Caco-2 (cell line): Measurements from ENCODE around the gene PNMT. TPM values are rescaled to one million over a fixed set of nuclear protein-coding genes. Genes with fewer than 3 reads are reported as not detected.

Experiments
- BruUV-seq: library from RNA; stranded (reverse); fragments of 400-500 nt; replicated peaks from 2 replicates; lab custom pipeline; 2021; lab: Mats Ljungman, UMichigan
- CTCF ChIA-PET: fragments of 300-600 bp; sonication (Branson Sonifier 250); formaldehyde crosslinking; loops from one replicate; lab custom pipeline; 2022; ENCODE audit warnings: antibody characterized with exemption; lab: Charles Lee
- POLR2A ChIA-PET: fragments of 300-600 bp; sonication (Branson Sonifier 250); formaldehyde crosslinking; loops from one replicate; lab custom pipeline; 2022; ENCODE audit warnings: antibody characterized with exemption; lab: Charles Lee
- DNase-seq, 2 experiments: peaks; one replicate each; pipeline versions ENCODE4 v3.0.0 to v3.0.0-alpha.2; 2020 to 2022
- H3K27me3 ChIP-seq: replicated peaks from 2 replicates; pipeline ENCODE4 v1.6.0; 2011; ENCODE audit warnings: low read length; ENCODE audit not compliant: control insufficient read depth, insufficient read depth
- H3K36me3 ChIP-seq: 2 replicates; pipeline ENCODE4 v1.5.1; 2011; ENCODE audit warnings: low read length; ENCODE audit not compliant: control insufficient read depth, insufficient read depth
- H3K4me1 ChIP-seq: fragments of 250-450 bp; sonication (Bioruptor Pico); 2 replicates; pipeline ENCODE4 v1.5.1; 2020; ENCODE audit warnings: mild to moderate bottlenecking
- H3K4me3 ChIP-seq: 2 replicates; pipeline ENCODE4 v1.5.1; 2011; ENCODE audit warnings: low read depth, mild to moderate bottlenecking, control low read depth, low read length
- H3K9me3 ChIP-seq: fragments of 250-450 bp; sonication (Bioruptor Pico); 2 replicates; pipeline ENCODE4 v1.5.1; 2020; ENCODE audit warnings: mild to moderate bottlenecking, moderate library complexity
- H3K27ac Mint-ChIP-seq: one replicate; pipeline ENCODE4 v1.8.0; 2022; ENCODE audit warnings: mixed read lengths; ENCODE audit not compliant: unreplicated experiment
- H3K27me3 Mint-ChIP-seq: one replicate; pipeline ENCODE4 v1.8.0; 2022; ENCODE audit warnings: mixed read lengths; ENCODE audit not compliant: insufficient read depth, unreplicated experiment
- H3K36me3 Mint-ChIP-seq: one replicate; pipeline ENCODE4 v1.8.0; 2022; ENCODE audit warnings: mild to moderate bottlenecking, mixed read lengths; ENCODE audit not compliant: insufficient read depth, unreplicated experiment
- H3K4me1 Mint-ChIP-seq: one replicate; pipeline ENCODE4 v1.8.0; 2022; ENCODE audit warnings: low read depth, mixed read lengths; ENCODE audit not compliant: unreplicated experiment
- H3K4me3 Mint-ChIP-seq: one replicate; pipeline ENCODE4 v1.8.0; 2022; ENCODE audit warnings: mild to moderate bottlenecking, moderate library complexity, mixed read lengths; ENCODE audit not compliant: unreplicated experiment
- H3K9me3 Mint-ChIP-seq: one replicate; pipeline ENCODE4 v1.8.0; 2022; ENCODE audit warnings: mixed read lengths; ENCODE audit not compliant: unreplicated experiment
- intact Hi-C: fragments of 100-400 bp; cut with micrococcal nuclease; formaldehyde crosslinking; loops from one replicate; pipeline ENCODE4 v1.10.0; 2022; ENCODE audit not compliant: unreplicated experiment
- total RNA-seq: library from RNA; stranded (reverse); gene quantifications from 2 replicates; pipeline ENCODE4 v1.2.3, GENCODE V29; 2022
- TF ChIP-seq, protein P1 (sequence below), 2 experiments: fragments of 200-600 bp in 1 of 2; IDR thresholded peaks; 1 replicate in 1 of 2; 2 replicates in 1 of 2; pipeline versions ENCODE4 v1.5.1 to v1.8.0; 2011 to 2022; ENCODE audit warnings: antibody characterized with exemption in 1 of 2, control low read depth in 1 of 2, inconsistent platforms in 1 of 2, low read depth in 1 of 2, low read length in 1 of 2, mild to moderate bottlenecking in 1 of 2, moderate library complexity in 1 of 2; ENCODE audit not compliant: insufficient read depth in 1 of 2, severe bottlenecking in 1 of 2, unreplicated experiment in 1 of 2

The PNMT gene
- total RNA-seq, 1 experiment from 2014 or later = not detected

DNA sequence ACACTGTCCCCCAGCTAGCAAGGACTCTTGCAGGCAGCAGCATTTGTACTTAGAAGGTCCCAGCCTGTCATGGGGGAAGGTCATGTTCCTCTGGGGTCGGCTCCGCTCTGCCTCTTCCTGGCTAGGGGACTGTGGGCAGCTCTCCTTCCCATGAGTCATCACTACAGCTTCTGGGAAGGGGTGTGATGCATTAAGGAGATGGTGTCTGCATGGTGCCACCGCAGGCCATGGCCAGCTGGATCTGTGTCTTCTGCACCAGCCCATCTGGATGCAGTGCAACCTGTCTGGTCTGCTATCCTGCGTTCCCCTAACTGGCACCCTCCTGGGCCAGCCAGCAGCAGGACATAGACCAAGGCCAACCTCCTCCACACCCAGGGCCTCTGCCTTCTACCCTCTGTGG is 25.0 kb upstream of the PNMT start:
- no peak overlapping the region for H3K4me3 ChIP-seq
- no peak for DNase-seq
- ChIA-PET CTCF (interaction anchor here (1.0 to 1.6 kb wide), 2 partner anchors 11 to 14 kb away, joined by 4 read pairs; no protein-coding TSS in a partner anchor), POLR2A (no interaction called here)
- H3K27me3 ChIP-seq = no peaks in the 10 kb centered on the region
- no peaks in the 10 kb centered on the region for H3K9me3 ChIP-seq
- no peaks in the 10 kb centered on the region for H3K36me3 Mint-ChIP-seq
- TF ChIP-seq, protein P1, sequence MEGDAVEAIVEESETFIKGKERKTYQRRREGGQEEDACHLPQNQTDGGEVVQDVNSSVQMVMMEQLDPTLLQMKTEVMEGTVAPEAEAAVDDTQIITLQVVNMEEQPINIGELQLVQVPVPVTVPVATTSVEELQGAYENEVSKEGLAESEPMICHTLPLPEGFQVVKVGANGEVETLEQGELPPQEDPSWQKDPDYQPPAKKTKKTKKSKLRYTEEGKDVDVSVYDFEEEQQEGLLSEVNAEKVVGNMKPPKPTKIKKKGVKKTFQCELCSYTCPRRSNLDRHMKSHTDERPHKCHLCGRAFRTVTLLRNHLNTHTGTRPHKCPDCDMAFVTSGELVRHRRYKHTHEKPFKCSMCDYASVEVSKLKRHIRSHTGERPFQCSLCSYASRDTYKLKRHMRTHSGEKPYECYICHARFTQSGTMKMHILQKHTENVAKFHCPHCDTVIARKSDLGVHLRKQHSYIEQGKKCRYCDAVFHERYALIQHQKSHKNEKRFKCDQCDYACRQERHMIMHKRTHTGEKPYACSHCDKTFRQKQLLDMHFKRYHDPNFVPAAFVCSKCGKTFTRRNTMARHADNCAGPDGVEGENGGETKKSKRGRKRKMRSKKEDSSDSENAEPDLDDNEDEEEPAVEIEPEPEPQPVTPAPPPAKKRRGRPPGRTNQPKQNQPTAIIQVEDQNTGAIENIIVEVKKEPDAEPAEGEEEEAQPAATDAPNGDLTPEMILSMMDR (IDR thresholded peaks at IDR 0.05; ENCODE audit: insufficient read depth in 1 of 2, low read depth in 1 of 2, low read length in 1 of 2, severe bottlenecking in 1 of 2, unreplicated experiment in 1 of 2) = no peak
- H3K27me3 Mint-ChIP-seq = no peaks in the 10 kb centered on the region
- no peaks in the 10 kb centered on the region for H3K36me3 ChIP-seq
- no peaks in the 10 kb centered on the region for H3K9me3 Mint-ChIP-seq
- H3K4me3 Mint-ChIP-seq = no peak overlapping the region
- no peak overlapping the region for H3K27ac Mint-ChIP-seq
- no peaks in the 10 kb centered on the region for H3K4me1 ChIP-seq
- intact Hi-C loops = no loop called here
- H3K4me1 Mint-ChIP-seq = peaks cover 4% of the 10 kb centered on the region
- BruUV-seq = no TSS peak

DNA sequence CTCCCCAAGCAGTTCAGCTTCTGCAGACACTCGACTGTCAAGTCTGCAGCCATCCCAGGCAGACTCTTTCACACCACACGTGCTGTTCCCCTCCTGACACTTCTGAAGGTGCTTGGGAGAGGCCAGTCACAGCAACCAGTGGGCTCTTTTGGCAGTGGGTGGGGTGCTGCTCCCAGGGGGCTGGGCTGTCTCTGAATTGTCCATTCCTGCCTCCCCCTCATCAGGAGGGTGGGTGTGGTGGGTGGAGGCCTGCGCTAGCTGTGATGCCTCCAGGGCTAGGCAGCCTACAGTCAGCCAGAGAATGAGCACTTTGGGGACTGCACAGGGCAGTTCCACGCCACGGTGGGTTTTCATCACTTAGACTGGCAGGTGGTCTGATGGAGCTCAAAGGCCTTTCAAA is 21.0 kb upstream of the PNMT start:
- peaks cover 4% of the 10 kb centered on the region; the same call in 1 of the 2 replicates for H3K4me1 ChIP-seq
- Mint-ChIP-seq H3K9me3 (no peaks in the 10 kb centered on the region), H3K27me3 (no peaks in the 10 kb centered on the region), H3K4me1 (peaks cover 7% of the 10 kb centered on the region), H3K27ac (no peak overlapping the region), H3K36me3 (peaks cover 1% of the 10 kb centered on the region), H3K4me3 (no peak overlapping the region)
- ChIA-PET POLR2A (no interaction called here), CTCF (interaction anchor here (1.5 to 2.0 kb wide), 2 partner anchors 24 to 25 kb away, joined by 5 read pairs; no protein-coding TSS in a partner anchor)
- intact Hi-C loops = no loop called here
- no peak overlapping the region for H3K4me3 ChIP-seq
- H3K9me3 ChIP-seq = no peaks in the 10 kb centered on the region
- DNase-seq = no peak
- TF ChIP-seq, protein P1 (IDR thresholded peaks at IDR 0.05; ENCODE audit: insufficient read depth in 1 of 2, low read depth in 1 of 2, low read length in 1 of 2, severe bottlenecking in 1 of 2, unreplicated experiment in 1 of 2) = no peak
- H3K36me3 ChIP-seq = no peaks in the 10 kb centered on the region
- no TSS peak for BruUV-seq
- H3K27me3 ChIP-seq = no peaks in the 10 kb centered on the region

DNA sequence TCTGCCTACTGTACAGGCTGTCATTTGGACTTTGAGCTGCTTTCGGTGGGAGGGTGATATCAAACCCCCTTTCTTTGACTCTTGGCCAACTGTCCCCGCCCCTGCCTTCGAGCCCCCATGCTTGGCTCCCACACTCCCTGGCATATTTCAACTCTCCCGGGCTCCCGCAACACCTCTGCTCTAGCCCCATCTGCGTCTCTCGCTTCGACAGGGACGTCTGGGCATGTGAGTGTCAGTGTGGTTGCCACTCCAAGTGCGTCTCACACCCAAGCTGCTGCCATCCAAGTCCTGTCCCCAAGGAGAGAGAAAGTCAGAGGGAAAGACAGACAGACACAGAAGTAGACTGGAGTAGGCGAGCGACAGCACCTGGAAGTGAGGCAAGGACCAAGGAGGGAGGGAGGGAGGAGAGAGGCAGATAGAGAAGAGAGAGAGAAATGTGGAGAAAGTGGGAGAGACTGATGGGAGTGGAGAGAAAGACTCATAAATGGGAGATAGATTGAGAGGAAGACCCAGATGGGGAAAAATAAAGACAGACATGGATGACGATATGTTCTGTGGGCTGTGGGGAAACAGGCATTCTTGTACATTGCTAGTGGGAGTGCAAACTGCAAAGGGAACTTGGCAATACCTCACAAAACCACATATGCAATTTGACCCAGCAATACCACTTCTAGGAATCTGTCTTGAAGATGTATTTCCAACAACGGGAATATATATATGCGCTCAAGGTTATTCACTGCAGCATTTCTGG is 19.5 kb upstream of the PNMT start:
- no peak overlapping the region for H3K4me3 ChIP-seq
- intact Hi-C loops = no loop called here
- Mint-ChIP-seq H3K27ac (no peak overlapping the region), H3K27me3 (no peaks in the 10 kb centered on the region), H3K9me3 (no peaks in the 10 kb centered on the region), H3K4me3 (no peak overlapping the region), H3K4me1 (peaks cover 18% of the 10 kb centered on the region), H3K36me3 (peaks cover 10% of the 10 kb centered on the region)
- DNase-seq = no peak
- POLR2A ChIA-PET = no interaction called here
- peaks cover 19% of the 10 kb centered on the region for H3K4me1 ChIP-seq
- TF ChIP-seq, protein P1 (IDR thresholded peaks at IDR 0.05; ENCODE audit: insufficient read depth in 1 of 2, low read depth in 1 of 2, low read length in 1 of 2, severe bottlenecking in 1 of 2, unreplicated experiment in 1 of 2) = no peak
- CTCF ChIA-PET = interaction anchor here (2.0 kb wide), 1 partner anchor 27 kb away, joined by 5 read pairs; no protein-coding TSS in a partner anchor
- H3K9me3 ChIP-seq = no peaks in the 10 kb centered on the region
- H3K36me3 ChIP-seq = no peaks in the 10 kb centered on the region
- H3K27me3 ChIP-seq = no peaks in the 10 kb centered on the region
- no TSS peak for BruUV-seq
